HG03342 (cell line): ENCODE results near the gene LTN1.
A peak's percentile ranks its signal among the peaks of the same experiment; 100 is the strongest.
"Not testable (repeated sequence)": the region's sequence is repeated elsewhere in the genome, so short reads cannot be mapped to it uniquely, and the experiment has no call there.

Experiments
- ATAC-seq: cut with Tn5 transposase; IDR thresholded peaks from one replicate; pipeline ENCODE4 v1.9.1; 2021; ENCODE audit warnings: mild to moderate bottlenecking, moderate library complexity; ENCODE audit not compliant: unreplicated experiment

Gene LTN1, protein sequence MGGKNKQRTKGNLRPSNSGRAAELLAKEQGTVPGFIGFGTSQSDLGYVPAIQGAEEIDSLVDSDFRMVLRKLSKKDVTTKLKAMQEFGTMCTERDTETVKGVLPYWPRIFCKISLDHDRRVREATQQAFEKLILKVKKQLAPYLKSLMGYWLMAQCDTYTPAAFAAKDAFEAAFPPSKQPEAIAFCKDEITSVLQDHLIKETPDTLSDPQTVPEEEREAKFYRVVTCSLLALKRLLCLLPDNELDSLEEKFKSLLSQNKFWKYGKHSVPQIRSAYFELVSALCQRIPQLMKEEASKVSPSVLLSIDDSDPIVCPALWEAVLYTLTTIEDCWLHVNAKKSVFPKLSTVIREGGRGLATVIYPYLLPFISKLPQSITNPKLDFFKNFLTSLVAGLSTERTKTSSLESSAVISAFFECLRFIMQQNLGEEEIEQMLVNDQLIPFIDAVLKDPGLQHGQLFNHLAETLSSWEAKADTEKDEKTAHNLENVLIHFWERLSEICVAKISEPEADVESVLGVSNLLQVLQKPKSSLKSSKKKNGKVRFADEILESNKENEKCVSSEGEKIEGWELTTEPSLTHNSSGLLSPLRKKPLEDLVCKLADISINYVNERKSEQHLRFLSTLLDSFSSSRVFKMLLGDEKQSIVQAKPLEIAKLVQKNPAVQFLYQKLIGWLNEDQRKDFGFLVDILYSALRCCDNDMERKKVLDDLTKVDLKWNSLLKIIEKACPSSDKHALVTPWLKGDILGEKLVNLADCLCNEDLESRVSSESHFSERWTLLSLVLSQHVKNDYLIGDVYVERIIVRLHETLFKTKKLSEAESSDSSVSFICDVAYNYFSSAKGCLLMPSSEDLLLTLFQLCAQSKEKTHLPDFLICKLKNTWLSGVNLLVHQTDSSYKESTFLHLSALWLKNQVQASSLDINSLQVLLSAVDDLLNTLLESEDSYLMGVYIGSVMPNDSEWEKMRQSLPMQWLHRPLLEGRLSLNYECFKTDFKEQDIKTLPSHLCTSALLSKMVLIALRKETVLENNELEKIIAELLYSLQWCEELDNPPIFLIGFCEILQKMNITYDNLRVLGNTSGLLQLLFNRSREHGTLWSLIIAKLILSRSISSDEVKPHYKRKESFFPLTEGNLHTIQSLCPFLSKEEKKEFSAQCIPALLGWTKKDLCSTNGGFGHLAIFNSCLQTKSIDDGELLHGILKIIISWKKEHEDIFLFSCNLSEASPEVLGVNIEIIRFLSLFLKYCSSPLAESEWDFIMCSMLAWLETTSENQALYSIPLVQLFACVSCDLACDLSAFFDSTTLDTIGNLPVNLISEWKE (N-terminal part only)

DNA sequence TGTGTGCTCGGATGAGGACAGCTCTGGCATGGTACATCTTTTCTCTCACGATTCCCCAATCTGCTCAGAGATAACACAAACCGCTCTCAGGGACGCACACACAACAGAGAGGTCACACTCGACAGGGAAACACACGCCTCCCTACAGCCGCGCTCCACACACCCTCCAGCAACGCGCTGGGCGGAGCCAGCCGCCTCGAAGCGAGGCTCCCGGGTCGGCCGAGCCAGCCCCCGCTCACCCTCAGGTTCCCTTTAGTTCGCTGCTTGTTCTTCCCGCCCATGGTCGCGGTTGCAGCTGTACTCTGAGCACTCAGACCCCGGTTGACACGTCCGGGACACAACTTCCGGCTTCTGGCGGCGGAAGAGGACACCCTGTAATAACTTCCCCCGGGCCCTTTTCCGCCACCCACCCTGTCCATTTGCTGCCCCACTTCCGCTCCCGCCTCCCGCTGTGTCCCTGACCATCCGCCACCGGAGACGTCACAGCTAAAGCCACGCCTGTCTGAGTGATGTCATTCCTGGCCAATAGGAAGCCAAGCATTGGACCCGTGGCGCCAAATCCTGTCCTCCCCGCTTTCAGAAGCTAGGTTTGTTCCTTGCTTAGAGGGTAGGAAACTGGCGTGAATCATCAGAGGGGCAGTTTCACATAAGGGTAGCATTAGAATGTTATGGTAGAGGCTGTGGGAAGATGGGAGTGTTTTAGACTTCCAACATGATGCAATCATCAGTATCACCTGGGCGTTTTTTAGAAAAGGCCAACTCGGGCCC lies at the start of gene LTN1:
Gene LTN1, minus strand, starts transcription at position 352 of the 767 bp plus-strand sequence. Its CDS starts 72 bp downstream, at position 280.
- peak; percentile 97 for ATAC-seq

DNA sequence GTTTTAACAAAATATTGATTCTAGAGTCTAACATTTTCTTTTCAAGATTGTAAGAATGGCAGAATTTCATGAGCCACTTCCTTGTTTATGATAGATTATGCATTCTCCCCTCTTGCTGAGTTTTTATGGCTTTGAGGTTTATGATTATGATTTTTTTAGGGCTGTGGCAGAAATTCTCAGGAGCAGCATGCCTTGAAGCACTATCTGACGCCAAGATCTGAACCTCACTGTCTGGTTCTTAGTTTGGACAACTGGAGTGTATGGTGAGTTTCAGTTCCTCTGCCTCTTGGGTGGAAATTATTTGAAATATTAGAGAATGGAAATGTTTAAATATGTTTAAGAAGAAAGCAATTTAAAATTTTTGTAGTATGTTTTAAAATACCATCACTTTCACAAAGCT lies 42.0 kb upstream of the LTN1 start:
- ATAC-seq: no peak

DNA sequence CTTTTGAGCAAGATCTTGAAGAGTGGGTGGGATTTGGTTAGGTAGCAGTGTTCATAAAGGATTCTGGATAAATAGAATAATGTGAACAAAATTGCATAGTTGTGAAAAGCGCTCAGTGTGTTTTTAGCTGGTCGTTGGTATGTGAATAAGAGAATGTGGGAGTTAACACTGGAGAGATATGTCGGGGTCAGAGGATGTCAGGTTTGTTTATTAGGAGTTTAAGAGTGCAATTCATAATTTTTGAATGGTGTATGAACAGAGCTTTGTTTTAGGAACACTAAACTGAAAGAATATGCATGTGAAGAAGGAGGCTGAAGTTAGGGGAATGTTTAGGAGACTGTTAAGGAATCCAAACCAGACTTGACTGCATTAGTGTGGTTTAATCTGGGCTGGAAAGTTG lies 41.2 kb upstream of the LTN1 start:
- no peak for ATAC-seq

DNA sequence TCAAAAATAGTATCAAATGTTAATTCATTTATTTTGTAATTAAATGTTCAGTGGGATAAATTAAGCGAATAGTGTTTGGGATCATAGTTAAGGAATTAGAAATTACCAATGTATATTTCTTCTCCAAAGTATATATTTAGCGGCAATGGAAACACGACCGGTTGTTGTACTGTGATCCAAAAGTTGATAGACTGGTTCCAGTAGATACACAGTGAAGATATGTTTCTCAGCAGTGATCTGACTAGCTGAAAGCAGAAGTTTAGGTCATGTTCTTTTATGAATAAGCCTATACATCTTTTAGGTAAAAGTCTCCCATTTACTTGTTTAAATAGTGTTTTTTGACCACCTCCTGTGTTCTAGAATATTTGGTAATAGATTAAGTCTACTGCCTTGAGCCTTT lies 40.6 kb upstream of the LTN1 start:
- ATAC-seq: no peak

DNA sequence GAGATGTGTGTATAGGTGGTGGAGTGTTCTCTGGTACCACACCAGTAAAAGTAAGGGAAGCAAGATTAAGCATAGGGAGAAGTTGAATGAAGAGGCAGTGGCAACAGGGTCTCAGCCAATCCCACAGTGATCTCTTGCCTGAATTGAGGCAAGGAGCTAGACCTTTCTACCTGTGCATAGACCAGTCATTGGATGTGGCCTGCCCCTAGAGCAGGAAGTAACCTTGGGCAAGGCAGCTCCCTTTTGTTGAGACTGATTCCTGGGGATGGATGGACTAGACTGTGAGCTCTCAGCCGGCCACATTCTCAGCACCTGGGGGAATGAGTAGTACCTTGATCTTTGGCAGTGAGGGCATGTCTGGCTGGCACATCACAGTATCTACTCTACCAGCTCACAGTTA lies 38.2 kb upstream of the LTN1 start:
- no peak for ATAC-seq

DNA sequence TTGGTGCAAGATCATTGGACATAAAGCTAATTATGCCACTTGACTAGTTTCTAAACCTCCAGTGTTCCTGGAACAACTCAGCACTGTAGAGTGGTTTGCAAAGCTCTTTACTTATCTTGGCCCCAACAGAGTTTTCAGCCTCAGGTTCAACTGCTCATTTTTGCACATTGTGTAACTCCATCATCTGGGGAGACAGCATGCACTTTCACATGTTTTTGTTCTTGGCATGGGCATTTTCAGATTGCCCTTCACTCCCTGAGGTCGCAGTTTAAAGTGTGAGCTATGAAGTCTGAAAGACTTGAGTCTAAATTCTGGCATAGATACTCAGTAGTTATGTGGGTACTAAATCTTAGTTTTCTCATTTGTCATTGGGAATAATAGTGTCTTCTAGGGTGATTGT lies 36.8 kb upstream of the LTN1 start:
- no peak for ATAC-seq

DNA sequence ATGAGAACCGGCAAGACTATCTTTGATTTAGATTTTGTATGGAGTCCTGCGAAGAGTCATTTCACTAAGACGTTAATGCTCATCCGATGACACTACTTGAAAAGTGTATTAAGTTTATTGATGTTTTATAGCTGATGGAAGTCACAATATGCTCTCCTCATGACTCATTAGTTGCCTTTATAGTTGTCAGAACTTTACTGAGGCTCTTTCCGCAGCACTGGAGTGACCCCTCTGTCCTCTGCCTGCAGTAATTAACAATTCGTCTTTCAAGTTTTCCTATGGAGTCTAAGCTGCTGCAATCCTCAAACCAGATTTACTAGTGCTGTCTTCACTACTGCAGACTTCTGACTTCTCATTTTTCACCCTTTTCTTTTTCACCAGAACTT lies 32.6 kb upstream of the LTN1 start:
- no peak for ATAC-seq

DNA sequence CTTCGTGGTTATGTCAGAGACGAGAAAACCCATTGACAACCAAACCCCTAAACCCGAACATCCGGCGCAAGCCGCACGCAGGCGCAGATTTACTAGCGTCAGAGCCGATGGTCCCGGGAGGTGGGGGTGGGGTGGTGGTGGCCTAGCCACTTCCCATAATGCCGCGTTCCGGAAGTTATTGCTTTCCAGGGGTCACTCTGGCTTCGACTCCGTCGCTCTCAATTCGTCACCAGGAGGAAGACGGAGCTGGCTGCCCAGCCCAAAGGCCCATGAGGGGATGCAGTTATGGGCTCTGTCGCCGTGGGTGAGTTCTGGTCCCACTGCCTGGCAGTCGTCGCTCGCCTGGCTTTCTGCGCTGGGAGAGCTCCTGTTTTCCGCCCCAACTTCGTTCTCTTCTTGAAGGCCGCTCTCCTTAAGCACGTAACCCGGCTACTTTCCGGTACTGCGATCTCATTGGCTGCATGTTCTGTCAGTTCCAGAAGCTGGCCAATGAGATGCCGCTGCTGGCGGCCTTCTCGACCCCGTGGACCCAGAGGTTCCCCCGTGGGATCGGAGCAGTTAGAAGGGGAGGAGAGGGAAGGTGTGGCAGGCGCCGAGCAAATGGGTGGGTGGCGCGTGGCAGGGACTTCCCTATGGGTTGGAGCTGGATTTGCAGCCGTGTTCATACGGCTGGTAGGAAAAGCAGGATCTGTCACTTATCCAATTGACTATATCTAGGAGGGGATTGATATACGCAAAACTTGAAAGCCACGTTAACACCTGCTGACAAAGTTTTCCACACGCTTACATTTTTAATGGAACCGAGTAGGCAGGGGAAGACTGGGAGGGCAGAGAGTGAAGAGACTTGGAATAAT lies 32.0 kb upstream of the LTN1 start, which contains the start of gene USP16:
Gene USP16, plus strand, starts transcription at position 195 of the 854 bp plus-strand sequence. CDS start 3,246 bp downstream, outside the sequence.
- ATAC-seq: peak; percentile 96

DNA sequence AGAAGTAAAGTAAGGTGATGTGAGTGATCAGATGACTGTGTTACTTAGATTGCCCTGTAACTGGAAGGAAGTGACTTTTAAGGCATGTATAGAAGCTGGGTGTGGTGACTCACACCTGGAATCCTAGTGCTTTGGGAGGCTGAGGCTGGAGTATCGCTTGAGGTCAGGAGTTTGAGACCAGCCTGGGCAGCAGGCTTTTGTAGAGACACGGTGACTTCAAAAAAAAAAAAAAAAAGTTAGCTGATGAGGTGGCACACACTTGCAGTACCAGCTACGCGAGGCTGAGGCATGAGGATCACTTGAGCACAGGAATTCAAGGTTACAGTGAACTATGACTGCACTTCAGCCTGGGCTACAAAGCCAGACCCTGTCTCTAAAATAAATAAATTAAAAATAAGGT lies 29.5 kb upstream of the LTN1 start:
- no peak for ATAC-seq

DNA sequence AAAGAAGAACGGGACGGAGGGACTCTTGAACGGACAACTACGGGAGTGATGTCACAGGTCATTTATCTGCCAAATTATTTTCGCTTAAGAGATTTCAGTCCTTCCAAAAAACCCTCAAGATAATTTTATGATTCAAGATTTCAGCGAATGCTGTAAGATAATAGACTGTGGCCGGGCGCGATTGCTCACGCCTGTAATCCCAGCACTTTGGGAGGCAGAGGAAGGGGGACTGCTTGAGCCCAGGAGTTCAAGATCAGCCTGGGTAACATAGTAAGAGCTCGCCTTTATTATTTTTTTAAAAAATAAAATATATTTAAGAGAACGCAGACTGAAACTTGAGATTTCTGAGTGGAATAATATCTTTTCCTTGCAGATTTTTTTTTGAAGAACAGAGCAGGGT lies 25.9 kb upstream of the LTN1 start:
- ATAC-seq: peak; percentile 4

DNA sequence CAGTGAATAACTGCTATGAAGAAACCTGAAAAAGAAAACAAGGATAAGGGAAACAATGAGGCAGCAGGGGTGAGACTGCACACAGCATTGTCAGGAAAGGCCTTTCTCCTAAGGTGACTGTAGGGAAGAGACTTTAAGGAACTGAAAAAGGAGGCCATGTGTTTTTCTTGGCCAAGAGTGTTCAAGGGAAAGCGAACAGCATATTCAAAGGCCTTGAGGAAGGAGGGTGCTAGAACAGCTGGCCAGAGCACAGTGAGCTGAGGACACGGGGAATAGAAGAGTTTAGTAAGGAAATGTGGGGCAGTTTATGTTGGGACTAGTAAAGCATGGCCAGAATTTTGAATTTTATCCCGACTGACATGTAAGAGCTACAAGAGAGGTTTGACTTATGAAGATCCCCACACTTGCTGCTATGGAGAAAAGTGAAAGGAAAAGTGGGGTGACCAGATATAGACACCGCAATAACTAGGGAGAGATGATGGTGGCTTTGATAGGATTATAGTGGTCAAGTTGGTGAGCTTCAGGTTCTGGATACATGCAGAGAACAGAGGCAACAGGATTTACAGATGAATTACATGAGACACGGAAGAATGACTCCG lies 25.1 kb upstream of the LTN1 start:
- ATAC-seq: no peak

DNA sequence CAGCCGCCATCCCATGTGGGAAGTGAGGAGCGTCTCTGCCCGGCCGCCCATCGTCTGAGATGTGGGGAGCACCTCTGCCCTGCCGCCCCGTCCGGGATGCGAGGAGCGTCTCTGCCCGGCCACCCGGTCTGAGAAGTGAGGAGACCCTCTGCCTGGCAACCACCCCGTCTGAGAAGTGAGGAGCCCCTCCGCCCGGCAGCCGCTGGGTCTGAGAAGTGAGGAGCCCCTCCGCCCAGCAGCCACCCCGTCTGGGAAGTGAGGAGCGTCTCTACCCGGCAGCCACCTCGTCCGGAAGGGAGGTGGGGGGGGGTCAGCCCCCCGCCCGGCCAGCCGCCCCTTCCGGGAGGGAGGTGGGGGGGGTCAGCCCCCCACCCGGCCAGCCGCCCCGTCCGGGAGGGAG lies 18.6 kb upstream of the LTN1 start:
- ATAC-seq: not testable (repeated sequence)

DNA sequence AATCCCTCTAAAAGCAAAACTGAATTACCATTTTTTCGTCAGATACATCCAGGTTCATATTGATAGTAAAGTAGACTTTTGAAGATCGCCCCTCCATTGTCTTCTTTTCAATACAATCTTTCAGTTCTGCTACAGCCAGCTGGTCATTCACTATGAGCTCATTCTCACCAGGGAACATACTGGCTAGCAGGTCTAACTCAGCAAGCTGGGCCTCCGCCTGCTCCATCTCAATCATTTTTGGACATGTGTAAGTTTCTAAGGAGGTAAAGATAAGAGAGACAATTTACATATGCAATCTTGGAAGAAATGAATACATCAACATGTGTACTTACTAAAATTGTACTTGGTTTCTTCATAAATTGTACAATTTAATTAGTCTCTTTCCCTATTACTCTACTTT lies 15.7 kb upstream of the LTN1 start:
- no peak for ATAC-seq

DNA sequence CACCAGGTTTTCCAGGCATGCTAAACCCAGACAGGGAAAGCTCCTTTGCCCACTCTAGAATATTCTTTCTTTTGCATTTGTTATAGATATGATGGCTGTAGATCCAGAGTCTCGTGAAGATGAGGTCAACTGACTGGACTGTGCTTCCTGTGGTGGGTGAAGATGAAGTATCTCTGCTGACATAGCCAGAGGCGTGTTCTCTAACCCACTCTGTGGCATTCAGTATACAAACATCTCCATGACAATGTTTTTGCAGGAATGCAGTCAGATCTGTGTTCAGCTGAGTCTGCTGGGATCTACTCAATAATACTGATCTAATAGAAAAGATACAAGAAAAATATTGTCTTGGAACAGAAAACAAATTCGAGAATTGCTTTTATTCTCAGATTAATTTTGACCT lies 15.1 kb upstream of the LTN1 start:
- no peak for ATAC-seq

DNA sequence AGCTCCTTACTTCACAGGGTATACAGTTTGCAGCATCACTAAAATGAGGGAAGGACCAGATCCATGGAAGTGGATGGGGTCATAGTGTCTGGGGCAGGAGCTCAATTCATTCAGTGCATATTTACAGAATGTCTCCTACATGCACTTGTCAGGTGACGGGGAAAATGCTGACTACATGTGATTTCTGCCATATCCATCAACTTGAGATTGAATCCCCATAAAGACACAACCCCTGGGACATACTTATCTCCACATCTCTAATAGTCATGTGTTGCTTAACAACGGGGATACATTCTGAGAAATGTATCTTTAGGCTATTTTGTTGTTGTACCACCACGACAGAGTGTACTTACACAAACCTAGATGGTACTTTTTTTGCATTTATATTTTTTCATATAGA lies 14.5 kb upstream of the LTN1 start:
- no peak for ATAC-seq

DNA sequence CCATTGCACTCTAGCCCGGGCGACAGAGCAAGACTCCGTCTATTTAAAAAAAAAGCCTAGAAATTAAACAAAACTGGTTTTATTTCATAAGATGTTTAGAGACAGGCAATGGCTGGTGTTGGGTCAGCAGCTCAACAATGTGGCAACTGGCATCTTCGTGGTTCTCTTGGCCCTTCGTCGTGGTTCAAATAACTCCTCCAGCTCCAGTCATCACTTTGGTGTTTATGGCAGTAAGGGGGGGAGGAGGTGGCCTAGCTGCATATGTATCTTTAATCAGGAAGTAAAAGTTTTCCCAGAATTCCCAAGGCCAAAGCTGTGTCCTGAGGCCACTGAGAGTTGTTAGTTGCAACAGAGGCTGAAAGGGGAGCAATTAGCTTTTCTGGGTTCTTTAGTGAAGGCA lies 13.0 kb upstream of the LTN1 start:
- no peak for ATAC-seq

DNA sequence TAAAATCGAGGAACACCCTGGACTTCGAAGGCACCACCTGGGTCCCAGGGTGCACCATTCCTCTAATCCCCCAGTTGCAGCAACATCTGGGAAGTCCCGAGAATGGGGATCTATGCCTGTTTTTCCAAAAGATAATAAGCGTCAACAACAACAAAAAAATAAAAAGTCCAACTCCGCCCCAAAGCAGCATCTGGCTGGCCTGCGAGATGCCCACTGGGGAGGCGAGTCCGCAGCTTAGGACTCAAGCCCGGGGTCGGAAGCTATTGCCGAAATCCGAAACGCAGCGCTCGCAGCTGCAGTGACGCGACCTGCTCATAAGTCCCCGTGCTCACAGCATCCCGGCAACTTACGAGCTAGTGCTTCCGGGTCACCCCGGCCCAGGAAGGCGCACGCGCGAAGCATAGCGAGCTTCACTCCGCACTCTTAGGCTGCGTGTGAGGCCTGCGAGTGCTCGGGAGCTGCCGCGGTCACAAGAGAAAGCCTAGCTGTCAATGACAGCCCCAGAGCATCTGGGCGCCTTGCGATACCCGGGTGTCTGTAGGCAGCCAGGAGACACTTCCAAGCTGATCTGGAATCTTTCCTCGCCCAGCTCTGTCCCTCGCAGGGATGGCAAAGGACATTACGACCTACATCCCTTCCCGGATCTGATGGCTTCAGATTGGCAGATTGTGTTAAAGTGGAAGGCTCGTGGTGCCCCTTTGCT lies 9.9 kb upstream of the LTN1 start:
- peak; percentile 99 for ATAC-seq

DNA sequence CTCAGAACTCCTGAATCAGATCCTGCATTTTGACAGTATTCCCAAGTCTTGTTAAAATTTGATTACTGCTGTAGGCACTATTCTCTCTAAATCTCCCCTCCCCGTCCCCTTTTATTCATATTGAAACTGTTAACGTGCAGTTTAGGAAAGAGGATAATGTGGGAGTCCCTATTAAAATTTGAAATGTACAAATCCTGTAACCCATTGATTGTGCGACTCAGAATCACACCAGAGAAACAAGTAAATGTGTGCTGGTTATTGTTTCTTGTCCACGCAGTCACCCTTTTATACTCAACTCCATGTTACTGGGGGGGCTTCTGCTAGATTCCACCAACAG lies 584 bp upstream of the LTN1 start:
- no peak for ATAC-seq
